Testis (tissue), 3 donors: ENCODE data around the gene ITIH6. TPM values are rescaled to one million over a fixed set of nuclear protein-coding genes. Genes with fewer than 3 reads are reported as not detected.

Experiments
- DNase-seq: peaks from one replicate; pipeline ENCODE4 v3.0.0-alpha.2; 2019
- H3K27ac ChIP-seq, 2 donors: fragments of 200-600 bp; sonication (generic); one replicate each; pipeline ENCODE4 v1.5.1; 2019
- H3K27me3 ChIP-seq: fragments of 200-600 bp; sonication (generic); one replicate; pipeline ENCODE4 v1.5.1; 2019
- H3K36me3 ChIP-seq: fragments of 200-600 bp; sonication (generic); one replicate; pipeline ENCODE4 v1.5.1; 2017; ENCODE audit warnings: low read depth; ENCODE audit errors: missing control alignments
- H3K4me1 ChIP-seq: fragments of 200-600 bp; sonication (generic); one replicate; pipeline ENCODE4 v1.5.1; 2019
- H3K4me3 ChIP-seq, 2 donors: fragments of 200-600 bp; sonication (generic); one replicate each; pipeline ENCODE4 v1.5.1; 2017 to 2019
- H3K9me3 ChIP-seq: fragments of 200-600 bp; sonication (generic); one replicate; pipeline ENCODE4 v1.5.1; 2017
- POLR2A ChIP-seq: fragments of 450-650 bp; IDR thresholded peaks from one replicate; pipeline ENCODE4 v1.6.1; 2017; ENCODE audit warnings: antibody characterized with exemption, mild to moderate bottlenecking, moderate library complexity
- WGBS, 2 donors: methylation state at CpG; one replicate each; pipeline ENCODE4 v1.1.5; 2018; 5-methylcytosine and 5-hydroxymethylcytosine counted together
- intact Hi-C: fragments of 100-400 bp; cut with DNase I; formaldehyde crosslinking; loops from one replicate; pipeline ENCODE4 v1.15.1; 2023; ENCODE audit warnings: low total_unique reads
- polyA plus RNA-seq: library from polyadenylated mRNA; stranded (reverse); fragments of 350-450 nt; fragmentation: Illumina TruSeq; extraction: RNeasy Lipid Tissue Mini Kit (QIAGEN cat#74804); gene quantifications from one replicate; pipeline ENCODE4 v1.2.3, GENCODE V29; 2014; ENCODE audit warnings: low read depth, low replicate concordance; ENCODE audit not compliant: insufficient read depth
- small RNA-seq, 2 donors: library from RNA; depleted of rRNA; stranded (forward); fragments of <200 nt; gene quantifications; one replicate each; pipeline ENCODE3, GENCODE V24; 2016
- total RNA-seq, 2 donors: library from RNA; depleted of rRNA; stranded (reverse); fragments of >200 nt; gene quantifications; one replicate each; pipeline ENCODE4 v1.2.3, GENCODE V29; 2016
- TF ChIP-seq, protein P1 (sequence below), 3 experiments: fragments of 450-650 bp in 2 of 3; fragments of 200-600 bp in 1 of 3; sonication (generic) in 1 of 3; IDR thresholded peaks; one replicate each; pipeline ENCODE4 v1.5.1; 2016 to 2019; ENCODE audit warnings: antibody characterized with exemption in 3 of 3, mild to moderate bottlenecking in 2 of 3, moderate library complexity in 1 of 3

Gene ITIH6
- total and polyA plus RNA-seq, 3 donors from 2014 or later, result 0.06 TPM; not detected in 2

DNA sequence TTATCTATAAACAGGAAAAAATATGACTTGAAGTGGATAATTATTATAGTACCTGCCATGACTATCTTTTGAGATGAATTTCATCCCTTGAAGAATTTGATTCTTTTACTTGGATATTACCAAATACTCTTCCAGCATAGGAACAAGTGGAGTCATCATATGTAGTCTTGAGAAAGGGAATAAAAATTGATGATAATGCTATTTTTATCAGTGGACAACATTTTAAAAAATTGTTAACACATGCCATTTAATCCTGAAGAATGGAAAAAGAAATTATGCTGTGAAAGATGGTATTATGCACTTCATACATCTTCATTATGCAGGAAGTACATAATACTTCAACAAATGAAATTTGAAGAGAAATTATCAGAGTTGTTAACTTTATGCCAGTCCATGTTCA lies 83.6 kb downstream of the ITIH6 start:
- no peak for DNase-seq
- no peaks in the 10 kb centered on the region for H3K9me3 ChIP-seq
- intact Hi-C loops, result no loop called here

DNA sequence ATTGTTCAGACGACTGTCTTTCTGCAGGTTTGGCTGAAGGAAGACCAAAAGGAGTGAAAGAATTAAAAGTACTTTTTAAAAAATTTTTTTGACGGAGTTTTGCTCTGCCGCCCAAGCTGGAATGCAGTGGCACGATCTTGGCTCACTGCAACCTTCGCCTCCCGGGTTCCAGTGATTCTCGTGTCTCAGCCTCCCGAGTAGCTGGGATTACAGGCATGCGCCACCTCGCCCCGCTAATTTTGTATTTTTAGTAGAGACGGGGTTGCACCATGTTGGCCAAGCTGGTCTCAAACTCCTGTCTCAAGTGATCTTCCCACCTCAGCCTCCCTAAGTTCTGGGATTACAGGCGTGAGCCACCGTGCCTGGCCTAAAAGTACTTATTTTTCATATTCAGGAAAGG lies 86.3 kb downstream of the ITIH6 start:
- Histone ChIP-seq H3K27me3 (no peaks in the 10 kb centered on the region), H3K4me3 (no peak overlapping the region), H3K27ac (no peak overlapping the region), H3K4me1 (no peaks in the 10 kb centered on the region), H3K36me3 (no peaks in the 10 kb centered on the region), H3K9me3 (no peaks in the 10 kb centered on the region)
- WGBS, 2 donors, result 60 to 62% methylated on average over 14 of the region's 14 CpGs
- TF ChIP-seq POLR2A, result no peak
- TF ChIP-seq, protein P1, sequence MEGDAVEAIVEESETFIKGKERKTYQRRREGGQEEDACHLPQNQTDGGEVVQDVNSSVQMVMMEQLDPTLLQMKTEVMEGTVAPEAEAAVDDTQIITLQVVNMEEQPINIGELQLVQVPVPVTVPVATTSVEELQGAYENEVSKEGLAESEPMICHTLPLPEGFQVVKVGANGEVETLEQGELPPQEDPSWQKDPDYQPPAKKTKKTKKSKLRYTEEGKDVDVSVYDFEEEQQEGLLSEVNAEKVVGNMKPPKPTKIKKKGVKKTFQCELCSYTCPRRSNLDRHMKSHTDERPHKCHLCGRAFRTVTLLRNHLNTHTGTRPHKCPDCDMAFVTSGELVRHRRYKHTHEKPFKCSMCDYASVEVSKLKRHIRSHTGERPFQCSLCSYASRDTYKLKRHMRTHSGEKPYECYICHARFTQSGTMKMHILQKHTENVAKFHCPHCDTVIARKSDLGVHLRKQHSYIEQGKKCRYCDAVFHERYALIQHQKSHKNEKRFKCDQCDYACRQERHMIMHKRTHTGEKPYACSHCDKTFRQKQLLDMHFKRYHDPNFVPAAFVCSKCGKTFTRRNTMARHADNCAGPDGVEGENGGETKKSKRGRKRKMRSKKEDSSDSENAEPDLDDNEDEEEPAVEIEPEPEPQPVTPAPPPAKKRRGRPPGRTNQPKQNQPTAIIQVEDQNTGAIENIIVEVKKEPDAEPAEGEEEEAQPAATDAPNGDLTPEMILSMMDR (IDR thresholded peaks at IDR 0.05), result no peak
- no peak for DNase-seq
- intact Hi-C loops, result no loop called here

More for the DNA sequence above, 83.6 kb downstream of the ITIH6 start:
- H3K4me3 ChIP-seq, result no peak overlapping the region
- no peak overlapping the region for H3K27ac ChIP-seq
- H3K4me1 ChIP-seq, result no peaks in the 10 kb centered on the region
- H3K36me3 ChIP-seq, result no peaks in the 10 kb centered on the region
- TF ChIP-seq POLR2A, result no peak
- TF ChIP-seq, protein P1 (IDR thresholded peaks at IDR 0.05), result no peak
- H3K27me3 ChIP-seq, result no peaks in the 10 kb centered on the region

DNA sequence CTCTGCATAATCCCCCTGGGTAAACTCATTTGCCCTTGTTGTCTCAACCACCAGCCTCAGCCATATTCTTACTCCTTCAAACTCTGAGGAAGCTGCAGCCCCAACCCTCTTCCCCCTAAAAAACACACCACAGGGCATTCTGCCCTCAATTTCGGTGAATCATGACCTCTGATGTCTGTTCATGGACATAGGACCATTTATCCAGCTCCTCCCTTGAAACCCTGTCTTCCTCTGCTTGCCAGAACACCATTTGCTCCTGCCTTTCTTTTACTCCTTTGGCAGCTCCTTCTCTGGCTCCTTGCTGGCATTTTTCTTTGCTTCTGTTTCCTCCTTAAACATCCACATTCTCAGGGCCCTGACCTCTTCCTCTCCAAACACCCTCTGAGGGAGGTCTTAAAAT lies 87.1 kb downstream of the ITIH6 start:
- intact Hi-C loops, result no loop called here

DNA sequence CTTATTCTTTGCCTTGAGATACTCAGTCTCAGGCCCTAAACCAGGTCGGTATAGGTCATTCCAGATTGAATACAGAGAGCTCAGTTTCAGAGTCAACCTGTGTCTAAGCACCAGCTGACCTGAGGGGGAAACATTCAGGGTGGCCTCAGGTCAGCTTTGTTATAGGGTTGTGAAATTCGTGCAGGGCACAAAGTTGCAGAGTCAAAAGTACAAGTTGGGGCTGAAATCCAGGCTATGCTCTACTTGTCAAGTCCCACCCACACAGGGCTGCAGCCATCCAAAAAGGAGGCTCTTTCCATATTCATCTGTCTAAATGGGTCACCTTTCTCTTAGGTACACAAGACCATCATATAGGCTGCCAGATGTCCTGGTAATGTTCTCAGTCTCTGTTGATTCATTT lies 89.7 kb downstream of the ITIH6 start:
- Histone ChIP-seq H3K4me1 (no peaks in the 10 kb centered on the region), H3K36me3 (no peaks in the 10 kb centered on the region), H3K4me3 (no peak overlapping the region), H3K27ac (no peak overlapping the region), H3K27me3 (no peaks in the 10 kb centered on the region), H3K9me3 (no peaks in the 10 kb centered on the region)
- no peak for TF ChIP-seq POLR2A
- TF ChIP-seq, protein P1 (IDR thresholded peaks at IDR 0.05), result no peak
- 30 to 67% methylated on average over 2 of the region's 2 CpGs for WGBS, 2 donors
- intact Hi-C loops, result no loop called here
- DNase-seq, result no peak

More for the DNA sequence above, 87.1 kb downstream of the ITIH6 start:
- Histone ChIP-seq H3K4me3 (no peak overlapping the region), H3K27me3 (no peaks in the 10 kb centered on the region), H3K36me3 (no peaks in the 10 kb centered on the region), H3K4me1 (no peaks in the 10 kb centered on the region), H3K27ac (no peak overlapping the region), H3K9me3 (no peaks in the 10 kb centered on the region)
- DNase-seq, result no peak
- TF ChIP-seq POLR2A, result no peak
- TF ChIP-seq, protein P1 (IDR thresholded peaks at IDR 0.05), result no peak
- 23 to 25% methylated on average over 1 of the region's 1 CpG for whole genome bisulfite sequencing, 2 donors

Small RNAs within 50 kb of the gene (small RNA-seq; reads per million reads assigned to genes)
- gene AL049732.1 (0 reads per million in 2 donors), gene SNORA11 (88.3 to 114 reads per million in 2 donors)

Other genes starting within 250 kb of the ITIH6 start
- gene MAGED2, start 9.5 kb upstream of the ITIH6 start, total RNA-seq, result 100 to 1,000 TPM; 206 to 288 TPM
- 179 TPM for gene MAGED2, start 9.5 kb upstream of the ITIH6 start, polyA plus RNA-seq
- gene TRO, start 122.6 kb upstream of the ITIH6 start, total RNA-seq, result 10 to 100 TPM; 15.4 to 31.2 TPM
- gene TRO, start 122.6 kb upstream of the ITIH6 start, polyA plus RNA-seq, result 11.3 TPM
- 1 to 10 TPM; 1.4 to 1.5 TPM for gene PFKFB1, start 195.9 kb upstream of the ITIH6 start, total RNA-seq
- 1.0 TPM for gene PFKFB1, start 195.9 kb upstream of the ITIH6 start, polyA plus RNA-seq
- gene APEX2, start 202.1 kb upstream of the ITIH6 start, total RNA-seq, result 10 to 100 TPM; 13.1 to 16.6 TPM
- gene APEX2, start 202.1 kb upstream of the ITIH6 start, polyA plus RNA-seq, result 10.4 TPM
- gene ALAS2, start 232.7 kb upstream of the ITIH6 start, total RNA-seq, result under 1 TPM; 0.16 to 0.19 TPM
- gene ALAS2, start 232.7 kb upstream of the ITIH6 start, polyA plus RNA-seq, result 0.62 TPM